Measurements from ENCODE around the gene GPR15.

The GPR15 gene

DNA sequence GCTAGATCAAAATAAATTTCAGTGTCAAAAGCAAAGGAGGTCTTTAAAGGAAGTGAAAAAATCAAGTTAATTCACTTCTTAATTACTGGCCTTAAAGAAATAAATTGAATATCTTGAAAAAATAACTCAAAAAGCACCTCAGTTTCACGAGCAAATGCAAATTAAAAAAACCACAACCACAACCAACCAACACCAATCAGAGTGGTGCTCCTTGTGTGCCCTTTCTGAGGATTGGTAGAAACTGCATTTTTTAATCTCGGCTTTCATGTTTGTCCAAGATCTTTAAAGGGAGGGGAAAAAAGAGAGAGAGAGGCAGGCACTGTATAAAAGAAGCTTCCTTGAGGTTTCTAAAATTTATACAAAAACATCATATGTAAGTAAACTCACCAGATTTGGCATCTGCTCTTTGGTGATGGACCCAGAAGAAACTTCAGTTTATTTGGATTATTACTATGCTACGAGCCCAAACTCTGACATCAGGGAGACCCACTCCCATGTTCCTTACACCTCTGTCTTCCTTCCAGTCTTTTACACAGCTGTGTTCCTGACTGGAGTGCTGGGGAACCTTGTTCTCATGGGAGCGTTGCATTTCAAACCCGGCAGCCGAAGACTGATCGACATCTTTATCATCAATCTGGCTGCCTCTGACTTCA, at the start of gene GPR15:
Gene GPR15, plus strand, starts transcription at position 357 of the 653 bp plus-strand sequence. Its CDS starts 56 bp downstream, at position 413.
- peak; percentile 31 for DNase-seq

DNA sequence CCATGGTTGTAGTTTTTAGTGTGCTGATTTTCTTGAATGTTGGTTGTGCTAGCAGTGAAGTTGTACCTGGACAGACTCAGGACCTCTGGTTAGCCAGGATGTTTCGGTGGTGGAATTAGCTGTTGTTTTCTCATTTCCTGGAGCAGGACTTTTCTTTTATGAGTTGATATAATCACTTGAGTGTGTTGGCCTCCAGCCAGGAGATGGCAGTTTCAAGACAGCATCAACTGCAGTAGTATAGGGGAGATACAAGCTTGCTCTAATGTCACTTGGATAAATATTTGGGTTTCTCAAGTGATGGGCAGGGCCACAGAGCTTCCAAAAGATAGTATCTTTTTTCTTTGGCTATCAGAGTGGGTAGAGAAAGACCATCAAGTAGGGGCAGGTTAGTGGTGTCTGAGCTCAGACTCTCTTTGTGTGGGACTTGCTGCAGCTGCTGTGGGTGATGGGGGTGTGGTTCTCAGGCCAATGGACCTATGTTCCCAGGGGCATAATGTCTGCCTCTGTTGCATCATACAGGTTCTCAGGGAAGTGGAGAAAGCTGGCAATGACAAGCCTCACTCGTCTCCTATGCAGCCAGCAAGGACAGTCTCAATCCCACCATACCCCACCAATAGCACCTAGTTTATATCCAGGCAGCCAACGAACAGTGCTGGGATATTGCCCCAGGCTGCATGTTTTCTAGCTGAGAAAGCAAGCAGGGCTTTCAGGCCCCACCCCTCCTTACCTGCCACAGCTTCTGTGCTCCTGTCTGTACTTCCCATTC, 48.9 kb upstream of the GPR15 start:
- DNase-seq: no peak

DNA sequence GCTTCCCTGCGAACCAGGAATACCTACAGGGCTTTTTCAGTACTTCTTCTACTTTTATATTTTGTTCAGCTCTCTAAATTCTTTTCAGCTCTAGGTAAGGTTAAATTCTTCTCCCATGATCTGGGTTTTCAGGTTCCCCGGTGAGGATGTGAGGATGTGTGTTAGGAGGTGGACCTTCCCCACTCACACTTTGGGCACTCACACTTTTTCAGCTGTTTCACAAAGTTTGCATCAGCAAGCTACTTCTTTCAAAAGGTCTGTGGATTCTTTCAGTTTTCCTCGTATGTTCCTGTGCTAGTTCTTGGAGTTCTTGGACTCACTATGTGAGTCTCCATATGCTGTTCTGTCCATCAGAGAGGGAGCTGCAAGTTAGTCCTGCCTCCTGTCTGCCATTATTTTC, 48.2 kb upstream of the GPR15 start:
- DNase-seq: no peak

DNA sequence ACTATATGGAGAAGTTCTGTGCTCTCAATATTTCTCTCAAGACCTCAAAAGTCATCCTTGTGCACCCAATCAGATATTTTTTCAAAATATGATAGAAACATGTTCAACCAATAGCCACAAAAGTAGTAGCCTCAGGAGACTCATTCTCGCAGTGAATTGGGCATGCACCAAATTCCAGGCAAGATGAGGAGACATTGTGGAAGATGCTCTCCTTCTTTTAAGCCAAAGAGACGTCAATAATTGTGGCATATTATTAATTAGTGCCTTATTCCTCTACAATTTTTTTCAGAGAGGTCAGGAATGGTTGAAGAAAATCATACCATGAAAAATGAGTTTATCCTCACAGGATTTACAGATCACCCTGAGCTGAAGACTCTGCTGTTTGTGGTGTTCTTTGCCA, 34.4 kb upstream of the GPR15 start, which contains the start of gene OR5K2:
Gene OR5K2, plus strand, starts transcription at position 301 of the 400 bp plus-strand sequence. Its CDS starts 0 bp downstream, at position 301.
- DNase-seq: no peak

DNA sequence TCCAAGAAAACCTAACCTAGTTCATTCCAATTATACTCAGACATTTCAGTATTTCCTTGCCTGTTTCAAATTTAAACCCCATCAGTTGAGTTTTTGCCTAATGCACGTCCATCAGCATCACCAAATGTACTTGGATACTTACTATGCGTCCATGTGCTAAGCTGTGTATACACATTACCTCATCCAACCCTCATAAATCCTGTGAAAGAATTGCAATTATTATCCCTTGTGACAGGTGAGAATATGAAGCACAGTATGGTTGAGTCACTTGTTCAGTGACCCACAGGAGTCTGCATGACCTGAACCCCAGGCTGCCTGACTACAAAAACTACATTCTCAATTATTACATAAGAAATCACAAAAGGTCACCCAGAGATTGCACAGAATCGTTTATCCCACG, 31.8 kb upstream of the GPR15 start:
- DNase-seq: no peak

DNA sequence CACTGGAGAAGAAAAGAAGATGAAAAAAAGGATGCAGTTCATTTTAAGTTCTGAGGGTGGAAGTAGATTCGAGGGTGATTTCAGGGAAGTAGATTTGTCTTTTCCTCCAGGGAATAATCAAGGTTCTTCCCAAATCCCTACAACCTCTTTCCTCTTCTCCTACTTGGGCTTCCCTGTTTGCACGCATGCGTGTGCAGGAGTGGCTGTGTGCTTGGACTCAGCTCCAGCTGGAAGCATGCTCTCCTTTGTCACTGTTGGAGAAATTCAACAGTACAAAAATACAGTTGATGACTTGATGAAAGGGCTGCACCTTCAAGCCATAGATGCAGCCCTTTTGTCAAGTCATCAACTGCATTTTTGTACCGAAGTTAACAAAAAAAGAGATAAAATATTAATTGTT, 30.5 kb upstream of the GPR15 start:
- DNase-seq: no peak

DNA sequence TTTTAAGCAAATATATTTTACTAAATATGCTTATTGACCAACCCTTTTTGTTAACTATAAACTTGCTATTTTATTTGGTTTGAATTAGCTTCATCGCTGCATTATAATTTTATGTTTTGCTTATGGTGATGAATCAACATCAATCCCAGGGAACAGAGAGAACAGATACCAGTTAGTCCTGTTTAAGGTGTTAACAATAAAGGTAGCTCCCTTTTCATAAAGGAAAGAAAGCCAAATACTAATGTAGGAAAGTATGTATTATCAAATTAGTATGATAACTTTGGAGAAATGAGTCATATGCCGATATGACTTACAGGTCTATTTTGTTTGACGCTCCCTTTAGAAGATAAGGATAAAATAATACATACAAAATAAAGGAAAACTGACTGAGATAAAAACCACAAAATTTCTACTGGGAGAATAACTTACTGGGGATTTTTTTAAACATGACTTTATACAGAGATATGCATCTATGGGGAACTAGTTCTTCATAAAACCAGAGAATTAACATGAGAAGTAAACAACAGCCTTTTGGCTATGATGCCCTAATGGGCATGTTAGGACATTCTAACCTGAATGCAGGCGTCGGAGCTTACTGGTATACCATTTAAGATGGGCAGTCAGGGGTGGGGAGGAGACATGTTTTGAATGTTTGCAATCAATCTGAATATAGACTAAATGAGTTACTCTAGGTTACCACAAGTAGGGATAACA, 29.8 kb upstream of the GPR15 start:
- DNase-seq: no peak

DNA sequence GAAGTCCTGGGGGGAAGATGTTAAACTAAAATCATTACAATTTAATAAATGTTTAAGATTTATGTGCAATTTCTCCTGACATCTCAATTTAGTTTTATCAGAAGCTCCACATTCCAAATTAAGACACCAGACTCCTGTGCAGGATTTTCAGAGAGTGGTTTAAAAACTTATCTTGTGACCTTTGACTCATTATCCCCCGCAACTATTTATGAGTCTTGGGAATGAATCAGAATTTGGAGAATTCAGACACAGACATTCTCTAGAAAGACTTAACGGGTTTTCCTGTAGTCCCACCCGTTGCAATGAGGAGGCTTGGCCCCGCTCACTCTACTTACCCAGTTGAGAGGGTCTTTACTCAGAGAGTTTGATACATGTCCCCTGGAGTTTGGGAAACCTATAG, 27.2 kb upstream of the GPR15 start:
- DNase-seq: no peak

DNA sequence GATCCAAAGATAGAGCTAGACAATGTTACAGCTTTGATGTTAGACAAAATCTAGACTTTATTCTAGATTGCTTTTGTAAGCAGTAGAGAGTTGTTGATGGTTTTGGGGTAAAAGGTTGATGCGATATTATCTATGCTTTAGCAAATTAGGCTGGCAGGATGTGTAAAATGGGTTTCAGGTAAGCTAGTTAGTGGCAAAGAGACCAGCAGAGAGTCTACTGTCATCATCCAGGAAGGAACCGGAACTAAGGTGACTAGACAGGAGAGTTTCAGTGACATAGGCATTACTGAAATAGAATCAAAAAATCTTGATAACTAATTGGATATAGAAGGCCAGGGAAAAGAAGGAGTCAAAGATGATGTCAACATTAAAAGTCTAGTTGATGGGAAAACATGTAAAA, 23.2 kb upstream of the GPR15 start:
- DNase-seq: peak; percentile 15

DNA sequence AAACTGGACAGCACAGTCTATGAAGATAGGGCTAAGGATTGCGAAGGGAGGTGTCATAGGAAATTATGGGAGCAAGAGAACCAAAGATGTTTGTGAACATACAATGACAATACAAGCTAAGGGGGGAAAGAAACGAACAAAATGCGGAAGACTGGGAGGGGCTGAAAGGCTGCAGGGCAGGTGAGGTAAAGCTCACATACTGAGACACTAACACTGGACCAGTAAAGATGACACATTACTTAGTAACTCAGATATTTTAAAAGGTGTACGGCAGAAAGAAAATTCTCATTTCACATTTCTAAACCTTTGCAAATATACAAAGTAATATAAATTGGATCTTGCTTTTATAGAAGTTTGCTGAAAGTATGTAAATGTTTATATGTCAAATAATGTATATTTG, 19.2 kb upstream of the GPR15 start:
- no peak for DNase-seq

DNA sequence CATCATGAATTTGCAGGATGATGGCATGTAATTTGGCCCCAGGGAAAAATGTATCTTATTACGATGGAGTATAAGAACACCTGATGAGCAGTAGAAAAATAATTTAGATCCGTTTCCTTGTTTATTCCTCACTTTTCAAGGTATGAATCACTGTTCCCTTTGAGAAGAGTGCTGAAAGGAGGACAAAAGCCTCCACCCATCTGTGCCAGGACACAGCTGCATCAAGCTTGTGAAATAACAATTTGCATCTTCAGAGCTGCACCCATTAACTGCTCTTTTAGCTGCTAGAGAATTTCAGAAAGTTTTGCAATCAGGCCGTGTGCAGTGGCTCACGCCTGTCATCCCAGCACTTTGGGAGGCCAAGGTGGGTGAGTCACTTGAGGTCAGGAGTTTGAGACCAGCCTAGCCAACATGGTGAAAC, 18.7 kb upstream of the GPR15 start:
- no peak for DNase-seq

DNA sequence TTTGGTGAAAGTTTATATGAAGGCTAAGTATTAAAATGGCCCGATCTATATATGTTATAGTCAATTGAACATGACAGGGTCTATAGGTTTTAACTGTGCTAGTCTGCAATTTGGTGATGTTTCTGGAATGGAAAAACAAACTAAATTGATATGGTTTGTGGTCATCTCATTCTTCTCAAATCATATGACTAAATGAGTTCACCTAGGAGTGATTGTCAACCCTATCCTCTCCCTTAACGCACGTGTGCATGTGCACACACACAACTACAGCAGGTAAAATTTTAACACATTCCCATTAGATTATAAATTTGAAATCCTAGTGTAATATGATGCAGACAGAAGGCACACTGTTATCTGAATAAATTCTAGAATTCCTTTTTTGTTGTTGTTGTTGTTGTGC, 18.0 kb upstream of the GPR15 start:
- DNase-seq: no peak

DNA sequence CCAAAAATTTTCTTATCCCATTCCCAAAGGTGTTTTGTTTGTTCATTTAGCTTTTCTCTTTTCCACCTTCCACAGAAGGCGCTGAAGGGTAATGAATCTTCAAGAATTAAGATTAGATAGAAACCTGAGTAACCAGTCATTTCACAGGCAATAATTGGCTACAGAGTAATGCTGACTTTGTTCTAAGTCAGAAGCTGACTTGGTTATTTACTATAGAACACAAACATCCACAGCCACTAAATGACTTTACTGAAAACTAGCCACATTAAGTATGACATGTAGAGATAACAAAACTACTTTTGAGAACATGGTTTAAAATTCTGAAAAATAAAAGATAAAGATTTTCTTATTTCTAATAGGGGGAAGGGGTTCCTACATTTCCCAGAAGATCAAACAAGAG, 16.8 kb upstream of the GPR15 start:
- DNase-seq: no peak

DNA sequence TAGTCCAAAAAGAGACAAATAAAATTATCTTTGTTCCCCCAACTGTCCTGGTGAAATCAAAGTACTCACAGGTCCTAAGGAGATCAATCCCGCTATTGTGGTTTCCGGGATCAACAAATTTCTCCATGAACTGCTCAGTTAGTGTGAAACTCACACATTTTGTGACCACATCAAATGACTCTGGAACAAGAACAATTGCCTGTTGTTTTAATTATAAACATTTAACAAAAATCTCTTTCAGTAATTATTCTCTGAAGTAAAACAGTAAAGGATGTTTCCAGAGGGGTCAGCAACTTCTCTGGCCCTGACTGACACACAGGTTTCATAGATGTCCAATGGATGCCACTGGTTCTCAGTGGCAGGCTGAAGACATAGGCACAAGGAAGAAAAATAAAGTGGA, 13.0 kb upstream of the GPR15 start:
- DNase-seq: no peak

DNA sequence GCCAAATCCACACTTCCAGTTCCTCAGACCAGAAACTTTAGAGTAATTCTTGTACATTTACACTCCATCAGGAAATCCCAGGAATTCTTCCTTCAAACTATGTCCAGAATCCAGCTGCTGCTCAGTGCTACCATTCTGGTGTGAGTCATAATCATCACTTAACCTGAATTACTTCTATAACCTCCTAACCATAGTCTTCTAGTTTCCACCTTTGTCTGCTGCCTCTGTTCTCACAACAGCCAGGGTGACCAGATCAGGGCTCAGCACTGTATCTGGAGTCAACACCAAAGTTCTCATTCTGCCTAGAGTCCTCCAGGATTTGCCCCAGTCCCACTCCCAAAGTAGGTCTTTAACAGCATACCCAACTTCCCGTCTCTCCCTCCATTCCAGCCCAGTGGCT, 12.4 kb upstream of the GPR15 start:
- DNase-seq: peak; percentile 35

DNA sequence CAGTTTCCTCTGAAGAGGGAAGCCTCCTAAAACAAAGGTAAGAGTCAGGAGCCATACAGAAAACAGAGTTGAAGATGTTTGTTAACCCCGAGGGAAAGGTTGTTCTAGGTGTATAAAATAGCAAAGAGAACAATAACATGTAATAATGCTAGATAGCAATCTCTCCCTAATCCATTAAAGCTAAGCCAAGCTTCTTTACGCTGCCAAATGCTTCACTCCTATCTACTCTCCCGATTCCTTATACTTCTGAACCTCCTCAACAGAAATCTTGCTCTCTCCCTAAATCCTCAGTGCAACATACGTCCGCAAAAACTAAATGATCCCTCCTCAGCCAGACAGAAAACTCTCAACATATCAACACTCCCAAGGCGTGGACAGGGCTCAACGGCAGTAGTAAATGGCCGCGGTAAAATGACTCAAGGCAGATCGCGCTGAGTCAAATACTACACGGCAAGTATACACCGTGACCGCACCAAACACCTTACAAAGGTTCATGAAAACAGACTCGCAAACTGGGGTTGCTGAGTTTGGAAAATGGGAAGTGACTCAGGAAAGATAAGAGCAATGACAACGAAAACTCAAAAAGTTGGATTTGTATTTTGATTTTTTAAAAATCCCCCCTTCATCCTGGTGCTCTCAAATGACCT, 9.8 kb upstream of the GPR15 start:
- DNase-seq: peak; percentile 69

DNA sequence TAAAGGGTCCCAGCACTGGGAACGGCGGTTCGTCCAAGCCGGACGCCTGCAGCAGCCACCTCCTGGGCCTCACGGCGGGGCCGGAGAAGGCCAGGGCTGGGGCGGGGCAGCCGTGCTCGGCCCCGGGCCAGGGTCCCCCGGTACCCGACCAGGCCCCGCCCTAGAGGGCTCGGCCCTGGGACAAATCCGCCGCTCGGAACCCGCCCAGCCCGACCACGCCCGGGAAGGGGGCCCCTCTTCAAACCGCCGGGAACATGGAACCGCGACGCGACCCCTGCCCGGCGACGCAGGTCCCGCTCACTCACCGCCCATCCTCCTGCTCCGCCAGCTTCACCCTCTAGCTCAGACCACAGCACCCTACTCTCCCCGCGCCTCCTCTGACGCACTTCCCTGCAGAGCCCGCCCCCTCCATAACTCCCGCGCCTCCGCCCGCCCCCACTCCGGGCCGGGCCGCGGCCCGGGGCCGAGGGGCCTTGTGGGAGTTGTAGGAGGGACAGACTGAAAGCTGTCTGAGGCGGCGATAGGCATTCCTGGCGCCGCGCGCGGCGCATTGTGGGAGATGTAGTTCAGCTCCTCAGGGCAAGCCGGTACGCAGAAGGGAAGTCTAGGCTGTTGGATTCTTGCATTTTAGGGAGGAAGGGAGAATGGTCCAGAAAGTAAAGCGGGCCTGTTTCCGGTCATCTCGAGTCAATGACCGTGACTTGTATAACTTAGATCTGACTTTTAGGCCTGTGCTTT, 9.1 kb upstream of the GPR15 start, which contains the start of gene CLDND1:
Gene CLDND1, minus strand, starts transcription at position 359 of the 738 bp plus-strand sequence. CDS start 1,478 bp downstream, outside the sequence.
- DNase-seq: peak; percentile 96

DNA sequence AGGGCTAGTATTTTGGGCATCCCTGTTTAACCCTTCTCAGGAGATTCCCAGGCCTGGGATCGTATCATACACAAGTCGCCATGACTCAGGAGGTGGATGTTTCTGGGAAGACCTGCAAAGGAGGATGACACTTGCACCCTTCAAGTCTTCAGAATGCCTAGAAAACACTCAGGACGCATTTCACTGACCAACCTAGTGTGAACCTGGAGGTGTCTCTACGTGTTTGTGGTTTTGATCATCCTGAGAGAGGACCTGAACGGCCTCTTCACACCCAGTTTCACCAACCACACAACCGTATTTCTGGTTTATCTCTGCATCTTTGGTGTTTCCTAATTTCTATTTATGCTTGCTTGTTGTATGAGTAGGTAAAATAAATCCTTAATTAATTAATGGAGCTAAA, 6.3 kb upstream of the GPR15 start:
- DNase-seq: peak; percentile 19

DNA sequence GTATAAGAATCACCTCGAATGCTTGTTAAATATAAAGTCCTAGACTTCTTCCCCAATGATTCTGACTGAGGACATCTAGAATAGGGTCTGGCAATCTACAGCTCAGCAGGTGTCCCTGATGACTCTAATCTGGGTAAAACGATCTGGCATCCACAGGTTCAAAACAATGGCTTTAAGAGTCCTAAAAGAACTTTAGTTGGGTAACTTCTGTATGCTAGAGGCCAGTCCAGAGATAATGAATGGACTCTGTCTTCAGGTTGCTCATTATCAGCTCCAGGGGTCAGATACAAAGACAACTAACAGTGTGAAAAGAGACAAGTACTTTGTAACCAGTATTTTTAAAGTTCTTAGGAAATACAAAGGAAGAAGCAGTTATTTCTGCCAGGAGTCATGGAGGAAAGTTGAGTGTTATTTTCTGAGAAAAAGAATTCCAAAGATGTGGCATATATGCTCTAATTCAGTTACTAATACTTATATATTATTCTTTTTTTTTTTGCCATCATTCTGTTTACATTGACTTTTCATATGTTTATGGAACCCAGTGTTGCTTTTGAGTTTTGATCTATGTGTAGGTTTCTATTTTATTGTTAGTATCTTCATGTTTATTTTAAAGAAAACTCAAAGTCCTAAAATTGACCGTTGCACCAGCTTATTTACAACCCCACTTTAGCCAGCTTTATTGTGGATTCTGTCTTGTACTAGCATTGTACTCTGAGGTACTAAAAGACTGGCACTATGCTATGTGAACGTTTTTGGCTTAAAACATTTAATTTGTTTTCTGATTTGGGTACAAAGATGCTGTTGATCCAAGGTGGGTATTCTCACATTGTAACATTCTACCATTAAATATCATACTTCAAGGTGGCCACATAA, 3.1 kb upstream of the GPR15 start:
- DNase-seq: no peak

DNA sequence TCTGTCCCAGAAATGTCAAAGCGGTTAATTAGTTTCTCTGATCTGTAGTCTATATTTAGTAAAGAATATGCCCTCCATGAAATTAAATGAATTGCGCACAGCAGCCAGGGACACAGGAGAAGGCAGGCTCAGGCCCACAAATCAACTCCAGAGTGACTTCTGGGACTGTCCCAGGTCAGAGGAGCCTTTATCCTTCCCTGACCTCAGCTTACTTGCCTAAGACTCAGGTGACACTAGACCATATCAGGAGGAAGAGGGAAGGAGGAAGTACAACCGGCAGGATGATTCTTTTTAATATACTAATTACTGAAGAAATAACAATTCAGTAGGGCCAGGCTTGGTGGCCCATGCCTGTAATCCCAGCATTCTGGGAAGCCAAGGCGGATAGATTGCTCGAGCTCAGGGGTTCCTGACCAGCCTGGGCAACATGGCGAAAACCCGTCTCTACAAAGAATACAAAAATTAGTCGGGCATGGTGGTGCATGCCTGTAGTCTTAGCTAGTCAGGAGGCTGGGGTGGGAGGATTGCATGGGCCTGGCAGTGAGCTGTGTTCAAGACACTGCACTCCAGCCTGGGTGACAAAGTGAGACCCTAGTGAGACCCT, 1.8 kb upstream of the GPR15 start:
- no peak for DNase-seq

DNA sequence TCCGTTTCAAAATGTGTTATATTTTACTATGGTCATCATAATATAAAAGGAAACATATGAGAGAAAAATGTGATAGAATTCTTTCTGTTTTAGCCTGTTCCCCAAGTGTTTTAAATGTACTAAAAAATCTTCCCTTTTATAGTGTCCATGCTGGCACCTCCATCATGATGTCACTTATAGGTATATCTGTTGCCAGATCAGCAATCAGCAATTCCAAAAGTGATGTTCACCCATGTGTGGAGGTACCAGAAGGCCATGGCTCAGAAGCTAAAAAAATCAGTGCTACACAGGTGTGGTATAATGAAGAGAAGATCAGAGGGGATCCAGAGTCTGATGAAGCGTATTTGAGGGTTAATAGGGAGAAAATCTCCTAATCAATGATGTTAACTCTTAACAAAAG, 1.1 kb upstream of the GPR15 start:
- no peak for DNase-seq
